Muscle layer of duodenum (tissue), 2 donors: ENCODE data around the gene FAM53B.

Experiments used
- H3K27ac ChIP-seq: one replicate; pipeline ENCODE4 v1.7.0; 2013; ENCODE audit warnings: mild to moderate bottlenecking, low read length
- H3K27me3 ChIP-seq: one replicate; pipeline ENCODE4 v1.7.0; 2013; ENCODE audit warnings: low read depth, mild to moderate bottlenecking, control low read depth, low read length
- H3K36me3 ChIP-seq, 2 donors: one replicate each; pipeline ENCODE4 v1.7.0; 2013; ENCODE audit warnings: low read length in 2 of 2, control low read depth in 1 of 2, mild to moderate bottlenecking in 1 of 2; ENCODE audit not compliant: insufficient read depth in 2 of 2, control insufficient read depth in 1 of 2
- H3K4me1 ChIP-seq, 2 donors: one replicate each; pipeline ENCODE4 v1.7.0; 2013; ENCODE audit warnings: low read length in 2 of 2, mild to moderate bottlenecking in 2 of 2, control low read depth in 1 of 2, moderate library complexity in 1 of 2; ENCODE audit not compliant: insufficient read depth in 2 of 2, control insufficient read depth in 1 of 2
- H3K4me3 ChIP-seq, 2 donors: one replicate each; pipeline ENCODE4 v1.7.0; 2013; ENCODE audit warnings: low read length in 2 of 2, low read depth in 1 of 2, mild to moderate bottlenecking in 1 of 2
- H3K9me3 ChIP-seq, 2 donors: one replicate each; pipeline ENCODE4 v1.7.0; 2013; ENCODE audit warnings: low read length in 2 of 2, control low read depth in 1 of 2, mild to moderate bottlenecking in 1 of 2; ENCODE audit not compliant: control insufficient read depth in 1 of 2
- donor health status: healthy.

Gene FAM53B

GRCh38 chr10:124699471-124700292, 44.5 kb downstream of the FAM53B start:
- Histone ChIP-seq H3K4me1 (peaks cover 35 to 65% of the 10 kb centered on the region in 2 donors), H3K27me3 (no peaks in the 10 kb centered on the region), H3K36me3 (peaks cover 0 to 9% of the 10 kb centered on the region in 2 donors), H3K9me3 (no peaks in the 10 kb centered on the region), H3K4me3 (no peak overlapping the region), H3K27ac (no peak overlapping the region)

- no peaks in the 10 kb centered on the region for H3K9me3 ChIP-seq
- peaks cover 5 to 8% of the 10 kb centered on the region in 2 donors for H3K36me3 ChIP-seq
- no peak overlapping the region for H3K27ac ChIP-seq
- no peaks in the 10 kb centered on the region for H3K27me3 ChIP-seq
- H3K4me3 ChIP-seq: no peak overlapping the region
- peaks cover 36 to 65% of the 10 kb centered on the region in 2 donors for H3K4me1 ChIP-seq
Measured at GRCh38 chr10:124698545-124699469, 45.4 kb downstream of the FAM53B start.

- H3K9me3 ChIP-seq: no peaks in the 10 kb centered on the region
- peaks cover 32 to 62% of the 10 kb centered on the region in 2 donors for H3K4me1 ChIP-seq
- peaks cover 5 to 12% of the 10 kb centered on the region in 2 donors for H3K36me3 ChIP-seq
- no peaks in the 10 kb centered on the region for H3K27me3 ChIP-seq
- H3K27ac ChIP-seq: no peak overlapping the region
- no peak overlapping the region for H3K4me3 ChIP-seq
Measured at GRCh38 chr10:124697837-124698544, 46.2 kb downstream of the FAM53B start.

GRCh38 chr10:124697443-124697836, 46.7 kb downstream of the FAM53B start:
- Histone ChIP-seq H3K4me1 (peaks cover 28 to 57% of the 10 kb centered on the region in 2 donors), H3K27ac (peak overlapping the region; percentile 60)

GRCh38 chr10:124696446-124697392, 47.5 kb downstream of the FAM53B start:
- Histone ChIP-seq H3K27ac (peak overlapping the region; percentile 60), H3K27me3 (no peaks in the 10 kb centered on the region), H3K9me3 (no peaks in the 10 kb centered on the region), H3K4me3 (no peak overlapping the region), H3K4me1 (peaks cover 22 to 50% of the 10 kb centered on the region in 2 donors), H3K36me3 (peaks cover 5 to 12% of the 10 kb centered on the region in 2 donors)

More at GRCh38 chr10:124697443-124697836, 46.7 kb downstream of the FAM53B start:
- no peaks in the 10 kb centered on the region for H3K27me3 ChIP-seq
- H3K9me3 ChIP-seq: no peaks in the 10 kb centered on the region
- H3K4me3 ChIP-seq: no peak overlapping the region
- peaks cover 5 to 12% of the 10 kb centered on the region in 2 donors for H3K36me3 ChIP-seq

GRCh38 chr10:124695259-124695658, 48.9 kb downstream of the FAM53B start:
- Histone ChIP-seq H3K4me1 (peaks cover 11 to 35% of the 10 kb centered on the region in 2 donors), H3K27me3 (no peaks in the 10 kb centered on the region), H3K9me3 (no peaks in the 10 kb centered on the region), H3K4me3 (no peak overlapping the region), H3K36me3 (peaks cover 5 to 12% of the 10 kb centered on the region in 2 donors), H3K27ac (no peak overlapping the region)

GRCh38 chr10:124694481-124695220, 49.5 kb downstream of the FAM53B start:
- Histone ChIP-seq H3K27me3 (no peaks in the 10 kb centered on the region), H3K27ac (no peak overlapping the region), H3K9me3 (no peaks in the 10 kb centered on the region), H3K4me3 (no peak overlapping the region), H3K36me3 (peaks cover 5 to 12% of the 10 kb centered on the region in 2 donors), H3K4me1 (peaks cover 11 to 29% of the 10 kb centered on the region in 2 donors)

GRCh38 chr10:124693801-124694416, 50.3 kb downstream of the FAM53B start:
- H3K4me1 ChIP-seq: peaks cover 11 to 27% of the 10 kb centered on the region in 2 donors
- no peaks in the 10 kb centered on the region for H3K9me3 ChIP-seq
- peak overlapping the region; percentile 5 for H3K27ac ChIP-seq

GRCh38 chr10:124693396-124693795, 50.8 kb downstream of the FAM53B start:
- no peaks in the 10 kb centered on the region for H3K27me3 ChIP-seq
- no peaks in the 10 kb centered on the region for H3K9me3 ChIP-seq
- H3K4me1 ChIP-seq: peaks cover 11 to 22% of the 10 kb centered on the region in 2 donors
- H3K27ac ChIP-seq: peak overlapping the region; percentile 5
- no peak overlapping the region for H3K4me3 ChIP-seq
- H3K36me3 ChIP-seq: peaks cover 5 to 12% of the 10 kb centered on the region in 2 donors

More at GRCh38 chr10:124693801-124694416, 50.3 kb downstream of the FAM53B start:
- H3K27me3 ChIP-seq: no peaks in the 10 kb centered on the region
- peaks cover 5 to 12% of the 10 kb centered on the region in 2 donors for H3K36me3 ChIP-seq
- no peak overlapping the region for H3K4me3 ChIP-seq
